NT2/D1 (cell line): ENCODE measurements around the gene C16orf96.

Experiments used
- DNase-seq: peaks from one replicate; pipeline ENCODE4 v3.0.0-alpha.2; 2011; ENCODE audit warnings: low read depth, low spot score
- H3K27me3 ChIP-seq: 2 replicates; pipeline ENCODE4 v1.6.0; 2011; ENCODE audit warnings: mild to moderate bottlenecking; ENCODE audit not compliant: insufficient read length, insufficient read depth
- H3K36me3 ChIP-seq: 2 replicates; pipeline ENCODE4 v1.6.1; 2011; ENCODE audit warnings: mild to moderate bottlenecking, low read length, mixed read lengths; ENCODE audit not compliant: insufficient read depth, insufficient read length
- H3K4me1 ChIP-seq: 2 replicates; pipeline ENCODE4 v1.5.1; 2011; ENCODE audit not compliant: insufficient read depth, insufficient read length
- H3K4me3 ChIP-seq: 2 replicates; pipeline ENCODE4 v1.5.1; 2011; ENCODE audit warnings: low read depth; ENCODE audit not compliant: insufficient read length
- H3K9ac ChIP-seq: 2 replicates; pipeline ENCODE4 v1.6.0; 2011; ENCODE audit warnings: low read depth; ENCODE audit not compliant: insufficient read length
- H3K9me3 ChIP-seq: 2 replicates; pipeline ENCODE4 v1.5.1; 2011; ENCODE audit warnings: mild to moderate bottlenecking, low read length; ENCODE audit not compliant: insufficient read depth
- SUZ12 ChIP-seq: IDR thresholded peaks from 2 replicates; pipeline ENCODE4 v1.6.1; 2011; ENCODE audit not compliant: insufficient read length, insufficient read depth; ENCODE audit errors: extremely low read depth
- YY1 ChIP-seq: IDR thresholded peaks from 2 replicates; pipeline ENCODE4 v1.6.1; 2011; ENCODE audit not compliant: insufficient read length, insufficient read depth
- ZNF274 ChIP-seq: IDR thresholded peaks from 2 replicates; pipeline ENCODE4 v1.6.1; 2011; ENCODE audit warnings: mild to moderate bottlenecking, low read depth, low read length

C16orf96 gene

GRCh38 chr16:4529085-4530060, 26.8 kb upstream of the C16orf96 start:
- H3K4me3 ChIP-seq = no peak overlapping the region
- H3K9ac ChIP-seq = peak overlapping the region; percentile 47
- TF ChIP-seq ZNF274 (no peak), YY1 (no peak), SUZ12 (no peak)
- H3K27me3 ChIP-seq = no peaks in the 10 kb centered on the region
- H3K9me3 ChIP-seq = no peaks in the 10 kb centered on the region
- peaks cover 32% of the 10 kb centered on the region for H3K36me3 ChIP-seq
- peak; percentile 68 for DNase-seq
- peaks cover 14% of the 10 kb centered on the region for H3K4me1 ChIP-seq

DNA sequence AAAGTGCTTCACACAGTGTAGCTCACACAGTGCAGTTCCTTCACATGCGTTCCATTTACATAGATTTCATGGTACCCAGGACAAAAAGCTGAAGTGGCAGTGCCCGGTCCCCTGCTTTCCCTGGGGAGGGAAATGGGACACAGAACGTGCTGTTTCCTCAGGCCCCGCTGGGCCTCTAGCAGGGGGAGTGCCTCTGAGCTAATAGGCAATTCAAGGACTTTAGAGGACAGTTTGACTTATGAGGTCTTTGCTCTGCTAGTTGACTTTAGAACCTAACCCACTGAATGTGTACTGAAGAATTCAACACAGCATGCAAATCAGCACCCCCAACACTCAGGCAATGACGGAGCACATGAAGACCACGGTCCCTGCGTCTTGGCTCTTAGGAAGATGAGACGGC, 24.3 kb upstream of the C16orf96 start:
- no peak for DNase-seq
- TF ChIP-seq YY1 = no peak
- TF ChIP-seq SUZ12 = no peak
- no peak for TF ChIP-seq ZNF274
- Histone ChIP-seq H3K4me1 (peaks cover 19% of the 10 kb centered on the region), H3K9me3 (no peaks in the 10 kb centered on the region), H3K27me3 (no peaks in the 10 kb centered on the region), H3K36me3 (peaks cover 46% of the 10 kb centered on the region), H3K9ac (no peak overlapping the region), H3K4me3 (no peak overlapping the region)

DNA sequence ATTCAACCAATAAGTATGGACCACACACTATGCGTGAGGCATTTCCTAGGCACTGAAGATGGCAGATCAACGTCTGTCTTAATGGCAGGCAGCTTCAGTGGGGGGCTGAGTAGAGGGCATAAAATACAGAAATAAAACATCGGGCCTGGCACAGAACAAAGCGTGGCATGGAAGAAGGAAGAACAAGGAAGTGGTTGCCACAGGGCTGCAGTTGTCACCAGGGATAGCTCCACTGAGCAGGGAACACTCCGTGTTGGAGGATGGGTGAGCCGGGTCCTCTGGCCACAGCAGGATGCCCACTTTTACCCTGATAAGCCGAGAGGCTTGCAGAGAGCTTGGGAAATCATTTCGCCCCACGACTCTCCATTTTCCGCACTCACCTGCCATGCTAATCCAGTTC, 23.9 kb upstream of the C16orf96 start:
- no peaks in the 10 kb centered on the region for H3K9me3 ChIP-seq
- H3K4me3 ChIP-seq = no peak overlapping the region
- peaks cover 20% of the 10 kb centered on the region for H3K4me1 ChIP-seq
- H3K9ac ChIP-seq = no peak overlapping the region
- DNase-seq = no peak
- H3K27me3 ChIP-seq = peaks cover 2% of the 10 kb centered on the region
- H3K36me3 ChIP-seq = peaks cover 47% of the 10 kb centered on the region
- no peak for TF ChIP-seq YY1
- TF ChIP-seq SUZ12 = no peak
- TF ChIP-seq ZNF274 = no peak

DNA sequence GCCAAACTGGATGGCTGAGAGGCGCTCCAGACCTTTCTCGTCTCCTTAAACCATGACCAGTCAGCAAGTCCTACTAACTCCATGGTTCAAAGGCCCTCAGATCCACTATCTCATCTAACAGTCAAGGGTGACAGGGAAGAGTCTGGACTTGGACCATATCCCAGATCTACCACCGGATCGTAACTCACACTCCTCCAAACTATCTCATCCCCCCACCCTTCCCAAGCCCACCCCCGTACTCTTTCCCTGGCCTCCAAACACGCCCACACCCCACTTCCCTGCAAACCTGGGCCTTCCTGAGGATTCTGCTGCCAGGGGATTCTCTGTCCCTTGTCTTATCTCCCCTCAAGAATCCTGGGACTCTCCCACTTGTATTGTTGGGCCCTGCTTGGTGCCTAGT, 22.6 kb upstream of the C16orf96 start:
- H3K4me3 ChIP-seq = no peak overlapping the region
- no peaks in the 10 kb centered on the region for H3K9me3 ChIP-seq
- DNase-seq = no peak
- peaks cover 22% of the 10 kb centered on the region for H3K4me1 ChIP-seq
- TF ChIP-seq YY1 (no peak), SUZ12 (no peak), ZNF274 (no peak)
- H3K9ac ChIP-seq = no peak overlapping the region
- H3K27me3 ChIP-seq = peaks cover 8% of the 10 kb centered on the region
- H3K36me3 ChIP-seq = peaks cover 47% of the 10 kb centered on the region

- Histone ChIP-seq H3K9me3 (peaks cover 5% of the 10 kb centered on the region), H3K36me3 (peaks cover 47% of the 10 kb centered on the region), H3K27me3 (peaks cover 8% of the 10 kb centered on the region), H3K4me1 (peaks cover 22% of the 10 kb centered on the region), H3K4me3 (no peak overlapping the region), H3K9ac (no peak overlapping the region)
- no peak for DNase-seq
- TF ChIP-seq ZNF274 = no peak
- TF ChIP-seq YY1 = no peak
- TF ChIP-seq SUZ12 = no peak
These were observed 21.9 kb upstream of the C16orf96 start for GRCh38 chr16:4534151-4534790.

GRCh38 chr16:4535627-4536108, 20.5 kb upstream of the C16orf96 start:
- Histone ChIP-seq H3K9ac (no peak overlapping the region), H3K4me1 (peaks cover 16% of the 10 kb centered on the region), H3K27me3 (peaks cover 10% of the 10 kb centered on the region), H3K36me3 (peaks cover 47% of the 10 kb centered on the region), H3K4me3 (no peak overlapping the region), H3K9me3 (peaks cover 17% of the 10 kb centered on the region)
- DNase-seq = no peak
- TF ChIP-seq ZNF274 (no peak), YY1 (no peak), SUZ12 (no peak)

DNA sequence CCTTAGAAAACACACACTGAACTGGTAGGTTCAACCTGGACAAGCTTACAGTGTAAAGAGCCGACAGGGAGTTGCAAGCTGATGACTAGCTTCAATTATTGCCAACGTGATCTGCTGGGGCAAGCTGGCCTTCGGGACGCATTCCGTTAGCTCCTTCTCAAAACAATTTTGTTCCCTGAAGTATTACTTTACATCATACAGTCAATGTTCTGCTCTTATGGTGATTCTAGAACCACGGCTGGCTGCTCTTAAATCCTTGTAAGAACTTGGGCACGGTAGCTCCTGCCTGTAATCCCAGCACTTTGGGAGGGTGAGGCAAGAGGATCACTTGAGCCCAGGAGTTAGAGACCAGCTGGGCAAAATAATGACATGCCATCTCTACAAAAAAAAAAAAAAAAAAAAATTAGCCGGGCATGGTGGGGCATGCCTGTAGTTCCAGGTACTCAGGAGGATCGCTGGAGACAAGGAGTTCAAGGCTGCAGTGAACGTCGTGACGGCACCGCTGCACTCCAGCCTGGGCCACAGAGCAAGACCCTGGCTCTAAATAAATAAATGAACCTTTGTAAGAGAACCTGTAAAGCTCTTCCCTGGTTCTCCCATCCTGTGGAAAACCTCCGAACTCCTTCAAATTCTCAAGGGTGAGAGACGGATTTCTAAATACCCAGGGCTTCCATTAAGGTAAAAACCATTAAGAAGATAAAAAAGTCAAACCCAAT, 19.6 kb upstream of the C16orf96 start:
- no peak for TF ChIP-seq ZNF274
- no peak for TF ChIP-seq YY1
- no peak for TF ChIP-seq SUZ12
- Histone ChIP-seq H3K9ac (no peak overlapping the region), H3K27me3 (peaks cover 10% of the 10 kb centered on the region), H3K4me1 (peaks cover 13% of the 10 kb centered on the region), H3K4me3 (no peak overlapping the region), H3K9me3 (peaks cover 17% of the 10 kb centered on the region), H3K36me3 (peaks cover 46% of the 10 kb centered on the region)
- DNase-seq = no peak
